ENCODE data around the gene CALHM5. TPM values are rescaled to one million over a fixed set of nuclear protein-coding genes. Genes with fewer than 3 reads are reported as not detected.

Gene CALHM5
- 10.6 and 10.8 TPM in 2 replicates for total RNA-seq (2012; rRNA removed)
- polyA plus RNA-seq (2012; rRNA removed): 2.8 and 3.3 TPM in 2 replicates
- polyA plus RNA-seq (2012; cell fraction: cytosol; rRNA removed): 1.1 and 2.0 TPM in 2 replicates
- polyA plus RNA-seq (2012; cell fraction: nucleus; rRNA removed; ENCODE audit: low replicate concordance): 0.29 and 1.6 TPM in 2 replicates
- percentile 49 among the genes with signal in this experiment for Bru-seq, nascent RNA
- BruChase-seq, experiment 1, labeled RNA remaining after a 6-hour chase: percentile 60 among the genes with signal in this experiment
- BruChase-seq, experiment 2, labeled RNA remaining after a 2-hour chase: percentile 64 among the genes with signal in this experiment
- long read RNA-seq, full-length matches to known transcripts: 15 of 18 reads
- long read RNA-seq, partial matches to known transcripts: 0 of 18 reads
- long read RNA-seq, other reads (novel, unspliced or antisense): 3 of 18 reads

DNA sequence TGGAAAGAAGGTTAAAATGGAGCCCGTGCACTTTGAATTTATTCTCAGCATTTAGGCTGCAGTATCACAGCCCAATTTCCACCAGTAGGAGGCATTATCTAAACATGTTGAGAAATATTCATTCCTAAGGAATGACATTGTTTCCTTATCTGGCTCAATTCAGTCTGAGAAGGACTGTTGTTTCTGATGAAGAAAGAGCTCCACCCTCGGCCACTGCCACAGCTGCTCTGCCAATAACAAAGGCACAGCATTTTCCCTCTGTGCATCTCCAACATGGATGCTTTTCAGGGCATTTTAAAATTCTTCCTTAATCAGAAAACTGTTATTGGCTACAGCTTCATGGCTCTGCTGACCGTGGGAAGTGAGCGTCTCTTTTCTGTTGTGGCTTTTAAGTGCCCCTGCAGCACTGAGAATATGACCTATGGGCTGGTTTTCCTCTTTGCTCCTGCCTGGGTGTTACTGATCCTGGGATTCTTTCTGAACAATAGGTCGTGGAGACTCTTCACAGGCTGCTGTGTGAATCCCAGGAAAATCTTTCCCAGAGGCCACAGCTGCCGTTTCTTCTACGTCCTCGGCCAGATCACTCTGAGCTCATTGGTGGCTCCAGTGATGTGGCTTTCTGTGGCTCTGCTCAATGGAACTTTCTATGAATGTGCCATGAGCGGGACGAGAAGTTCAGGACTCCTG is at the start of gene CALHM5:
Gene CALHM5, plus strand, starts transcription at position 216 of the 687 bp plus-strand sequence. Its CDS starts 58 bp downstream, at position 274.
- 17% methylated on average over 1 of the region's 10 CpGs; no CpG with 5 or more reads in 1 of the 2 experiments for WGBS, 2 experiments (ENCODE audit: extremely low coverage in 2 of 2, insufficient read length in 1 of 2)
- dilution Hi-C loops (cut with HindIII; ENCODE audit: low sequenced_read_pairs, unreplicated experiment) (no loop called here), intact Hi-C loops (cut with micrococcal nuclease) (loop anchor here (1.0 to 5.0 kb wide), 4 partner anchors 19 to 141 kb away; partner anchors contain the start of gene DSE), in situ Hi-C loops (cut with MboI; ENCODE audit: low sequenced_read_pairs) (no loop called here)
- peak within 1 kb of the TSS; percentile 90 for H3K4me2 ChIP-seq (ENCODE audit: low read depth, low read length)
- DNase-seq (peak; percentile 94), ATAC-seq (ENCODE audit: low read depth) (peak; percentile 86)
- H2AK9ac ChIP-seq (replicated peaks; ENCODE audit: low read depth, low read length, poor library complexity): peak within 1 kb of the TSS; percentile 20
- H2AFZ ChIP-seq (replicated peaks; ENCODE audit: low read length, poor library complexity): peak within 1 kb of the TSS; percentile 86
- H3K9ac ChIP-seq (ENCODE audit: low read depth, low read length): peak within 1 kb of the TSS; percentile 80
- ChIA-PET CTCF (interaction anchor here (0.6 to 2.3 kb wide), 14 partner anchors 9 to 243 kb away, joined by 3 to 10 read pairs (median 4); no protein-coding TSS in a partner anchor), POLR2A (ENCODE audit: unreplicated experiment) (no interaction called here)
- peak within 1 kb of the TSS; percentile 82 for H2BK5ac ChIP-seq (ENCODE audit: low read depth, low read length, poor library complexity, severe bottlenecking)
- peak within 1 kb of the TSS; percentile 90 for H3K56ac ChIP-seq (ENCODE audit: extremely low read depth, insufficient read depth, low read length)
- H2BK20ac ChIP-seq (ENCODE audit: low read depth, low read length): peak within 1 kb of the TSS; percentile 65
- peak within 1 kb of the TSS; percentile 51 for H3K4me3 ChIP-seq (ENCODE audit: insufficient read depth, low read depth, low read length)
- TSS peak; percentile 77 for BruUV-seq (replicated peaks)
- peak within 1 kb of the TSS; percentile 69 for H4K5ac ChIP-seq (ENCODE audit: low read depth, low read length)
- H4K8ac ChIP-seq (ENCODE audit: low read depth in 2 of 2, low read length in 2 of 2): peak within 1 kb of the TSS; percentile 27 to 84
- peak within 1 kb of the TSS; percentile 88 for H3K23ac ChIP-seq (ENCODE audit: low read depth, low read length)
- peak within 1 kb of the TSS; percentile 91 for H3K14ac ChIP-seq (replicated peaks; ENCODE audit: low read depth, low read length)
- H3K9me3 ChIP-seq (ENCODE audit: control insufficient read depth, insufficient read depth, low read length): no peaks in the 10 kb centered on the region
- peak within 1 kb of the TSS; percentile 91 for H3K4ac ChIP-seq (ENCODE audit: low read depth, low read length)
- no peaks in the 10 kb centered on the region for H4K20me1 ChIP-seq (ENCODE audit: insufficient read depth, low read length)
- H4K91ac ChIP-seq (ENCODE audit: insufficient read depth, low read depth, low read length): peak within 1 kb of the TSS; percentile 74
- peak within 1 kb of the TSS; percentile 52 for H2BK120ac ChIP-seq (ENCODE audit: low read depth, low read length)
- H2AK5ac ChIP-seq (ENCODE audit: low read depth, low read length): peak within 1 kb of the TSS; percentile 57
- no peaks in the 10 kb centered on the region for H3K27me3 ChIP-seq (ENCODE audit: control insufficient read depth, insufficient read depth, low read length)
- peaks cover 21 to 33% of the 10 kb centered on the region in 2 experiments for H3K79me1 ChIP-seq (ENCODE audit: low read depth in 1 of 2, low read length in 2 of 2)
- peaks cover 3% of the 10 kb centered on the region for H3K36me3 ChIP-seq (ENCODE audit: control insufficient read depth, insufficient read depth, low read length)
- peak within 1 kb of the TSS; percentile 54; the same call in 2 of the 3 replicates for H2BK15ac ChIP-seq (ENCODE audit: low read depth, low read length)
- peaks cover 5% of the 10 kb centered on the region for H3K4me1 ChIP-seq (ENCODE audit: control insufficient read depth, insufficient read depth, low read length)
- peaks cover 15% of the 10 kb centered on the region for H3K9me1 ChIP-seq (ENCODE audit: insufficient read depth, low read length)
- H3K27ac ChIP-seq (ENCODE audit: insufficient read depth, low read length): peak within 1 kb of the TSS; percentile 92
- peak within 1 kb of the TSS; percentile 43 for H3K18ac ChIP-seq (ENCODE audit: low read depth, low read length)
- TF ChIP-seq CHD1 (IDR thresholded peaks at IDR 0.05; ENCODE audit: low read depth, low read length): no peak
- TF ChIP-seq SMC3 (IDR thresholded peaks at IDR 0.05; ENCODE audit: low read depth, low read length): peak; percentile 55
- peak; percentile 85 for TF ChIP-seq CTCF (conservative IDR thresholded peaks at IDR 0.05; ENCODE audit: low read depth, low read length)
- TF ChIP-seq POLR2A (IDR thresholded peaks at IDR 0.05; ENCODE audit: low read depth, low read length): no peak; the same call in 1 of the 2 replicates
- no peak for TF ChIP-seq BHLHE40 (IDR thresholded peaks at IDR 0.05; ENCODE audit: low read depth, low read length)
- TF ChIP-seq, protein P1, sequence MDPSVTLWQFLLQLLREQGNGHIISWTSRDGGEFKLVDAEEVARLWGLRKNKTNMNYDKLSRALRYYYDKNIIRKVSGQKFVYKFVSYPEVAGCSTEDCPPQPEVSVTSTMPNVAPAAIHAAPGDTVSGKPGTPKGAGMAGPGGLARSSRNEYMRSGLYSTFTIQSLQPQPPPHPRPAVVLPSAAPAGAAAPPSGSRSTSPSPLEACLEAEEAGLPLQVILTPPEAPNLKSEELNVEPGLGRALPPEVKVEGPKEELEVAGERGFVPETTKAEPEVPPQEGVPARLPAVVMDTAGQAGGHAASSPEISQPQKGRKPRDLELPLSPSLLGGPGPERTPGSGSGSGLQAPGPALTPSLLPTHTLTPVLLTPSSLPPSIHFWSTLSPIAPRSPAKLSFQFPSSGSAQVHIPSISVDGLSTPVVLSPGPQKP (IDR thresholded peaks at IDR 0.05; ENCODE audit: borderline replicate concordance, low read depth, low read length): no peak
- TF ChIP-seq MXI1 (IDR thresholded peaks at IDR 0.05; ENCODE audit: borderline replicate concordance, low read depth, low read length): no peak
- TF ChIP-seq RFX5 (IDR thresholded peaks at IDR 0.05; ENCODE audit: low read depth, low read length): no peak
- no peak for TF ChIP-seq MAZ (IDR thresholded peaks at IDR 0.05; ENCODE audit: borderline replicate concordance, low read depth, low read length)
- TF ChIP-seq, protein P2, sequence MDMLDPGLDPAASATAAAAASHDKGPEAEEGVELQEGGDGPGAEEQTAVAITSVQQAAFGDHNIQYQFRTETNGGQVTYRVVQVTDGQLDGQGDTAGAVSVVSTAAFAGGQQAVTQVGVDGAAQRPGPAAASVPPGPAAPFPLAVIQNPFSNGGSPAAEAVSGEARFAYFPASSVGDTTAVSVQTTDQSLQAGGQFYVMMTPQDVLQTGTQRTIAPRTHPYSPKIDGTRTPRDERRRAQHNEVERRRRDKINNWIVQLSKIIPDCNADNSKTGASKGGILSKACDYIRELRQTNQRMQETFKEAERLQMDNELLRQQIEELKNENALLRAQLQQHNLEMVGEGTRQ (IDR thresholded peaks at IDR 0.05; ENCODE audit: low read depth, low read length): no peak
- TF ChIP-seq NFE2L2 (IDR thresholded peaks at IDR 0.05; ENCODE audit: low read depth, low read length): no peak
- TF ChIP-seq CEBPB (IDR thresholded peaks at IDR 0.05; ENCODE audit: low read depth, low read length): peak; percentile 97
